ENCODE results near the gene PEG3.

- TF ChIP-seq CTCF (IDR thresholded peaks at IDR 0.05 in 4 of 5, conservative IDR thresholded peaks at IDR 0.05 in 1 of 5), result no peak
- no peak for TF ChIP-seq POLR2A (IDR thresholded peaks at IDR 0.05)
Measured at GRCh38 chr19:56873493-56873892, 33.0 kb upstream of the PEG3 start.
